ENCODE data around the gene ASIP.
"Not testable (repeated sequence)": the region's sequence is repeated elsewhere in the genome, so short reads cannot be mapped to it uniquely, and the experiment has no call there.

ASIP gene

DNA sequence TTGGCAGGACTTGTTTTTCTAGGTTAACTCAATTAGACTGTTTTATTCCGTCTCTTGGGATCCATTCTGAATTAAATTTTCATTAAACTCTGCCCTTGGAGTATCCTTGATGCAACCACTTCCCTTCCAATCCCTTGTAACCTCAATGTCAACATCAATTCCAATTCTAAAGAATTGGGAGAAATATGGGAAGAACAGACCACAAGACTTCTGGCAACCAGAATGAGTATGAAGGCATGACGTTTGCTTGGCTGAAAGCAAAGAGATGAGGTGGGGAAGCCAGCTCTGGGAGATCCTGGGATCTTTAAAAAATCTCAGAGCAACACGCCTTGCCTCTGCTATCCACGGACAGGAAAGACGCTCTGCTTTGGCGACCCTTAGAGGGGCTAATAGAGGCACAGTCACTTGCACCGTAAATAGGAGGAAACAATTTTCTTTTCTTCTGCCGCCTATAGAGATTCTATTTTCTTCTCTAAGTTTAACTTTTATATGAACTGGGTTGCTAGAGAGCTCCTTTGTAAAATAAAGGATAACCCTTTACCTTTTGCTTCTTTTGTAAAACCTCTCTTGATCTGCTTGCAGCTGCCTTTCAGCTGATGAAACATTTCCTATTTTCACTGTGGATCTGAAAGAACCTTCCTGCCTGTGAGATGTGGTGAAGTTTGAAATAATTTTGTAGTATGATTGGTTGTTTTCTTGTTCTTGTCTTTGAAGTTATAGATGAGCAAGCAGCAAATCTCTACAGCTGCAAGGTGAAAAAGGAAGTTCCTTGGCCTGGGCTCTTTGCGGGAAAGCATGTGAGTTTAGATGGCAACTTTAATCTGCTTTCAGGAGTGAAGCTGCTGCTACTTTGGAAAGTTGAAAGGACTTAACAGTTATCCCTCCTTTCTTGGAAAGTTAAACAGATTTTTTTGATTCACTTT, at the start of gene ASIP:
Gene ASIP (plus strand): TSS at position 731 of the 923 bp plus-strand sequence. CDS start 18,952 bp downstream, outside the sequence.
- DNase-seq = no peak

- DNase-seq = no peak
Measured at GRCh38 chr20:34193051-34193450, 48.2 kb upstream of the ASIP start.

DNA sequence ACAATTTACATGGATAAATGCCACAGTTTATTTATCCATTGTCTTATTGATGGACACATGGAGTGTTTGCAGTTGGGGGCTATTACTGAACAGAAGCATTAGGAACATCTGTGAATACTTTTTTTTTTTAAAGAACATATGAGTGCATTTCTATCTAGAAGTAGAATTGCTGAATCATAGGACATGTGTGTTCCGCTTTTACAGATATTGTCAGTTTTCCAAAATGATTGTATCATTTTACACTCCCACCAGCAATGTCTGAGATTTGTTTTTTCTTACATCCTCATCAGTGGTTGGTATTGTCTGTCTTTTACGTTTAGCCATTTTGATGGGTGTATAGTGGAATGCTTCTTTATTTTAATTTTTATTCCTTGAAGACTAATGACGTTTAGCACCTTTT, 42.0 kb upstream of the ASIP start:
- no peak for DNase-seq

DNA sequence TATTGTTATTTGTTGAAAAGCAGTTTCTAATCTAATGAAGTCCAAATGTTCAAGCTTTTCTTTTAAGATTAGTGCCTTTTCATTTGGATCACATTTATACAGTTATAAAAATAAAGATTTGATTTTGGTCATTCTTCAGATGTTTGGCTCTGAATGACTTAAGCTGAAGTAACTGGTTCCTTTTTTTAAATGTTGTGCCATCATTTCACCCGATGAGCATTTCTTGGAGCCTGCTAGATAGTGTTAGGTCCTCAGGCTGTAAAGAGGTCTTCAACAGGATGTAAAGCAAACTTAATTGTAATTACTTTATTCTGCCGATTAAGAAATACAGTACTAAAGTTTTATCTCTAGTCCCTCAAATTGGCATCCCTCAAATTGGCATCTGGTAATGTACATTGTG, 41.2 kb upstream of the ASIP start:
- no peak for DNase-seq

- no peak for DNase-seq
Measured at GRCh38 chr20:34201531-34201930, 39.7 kb upstream of the ASIP start.

DNA sequence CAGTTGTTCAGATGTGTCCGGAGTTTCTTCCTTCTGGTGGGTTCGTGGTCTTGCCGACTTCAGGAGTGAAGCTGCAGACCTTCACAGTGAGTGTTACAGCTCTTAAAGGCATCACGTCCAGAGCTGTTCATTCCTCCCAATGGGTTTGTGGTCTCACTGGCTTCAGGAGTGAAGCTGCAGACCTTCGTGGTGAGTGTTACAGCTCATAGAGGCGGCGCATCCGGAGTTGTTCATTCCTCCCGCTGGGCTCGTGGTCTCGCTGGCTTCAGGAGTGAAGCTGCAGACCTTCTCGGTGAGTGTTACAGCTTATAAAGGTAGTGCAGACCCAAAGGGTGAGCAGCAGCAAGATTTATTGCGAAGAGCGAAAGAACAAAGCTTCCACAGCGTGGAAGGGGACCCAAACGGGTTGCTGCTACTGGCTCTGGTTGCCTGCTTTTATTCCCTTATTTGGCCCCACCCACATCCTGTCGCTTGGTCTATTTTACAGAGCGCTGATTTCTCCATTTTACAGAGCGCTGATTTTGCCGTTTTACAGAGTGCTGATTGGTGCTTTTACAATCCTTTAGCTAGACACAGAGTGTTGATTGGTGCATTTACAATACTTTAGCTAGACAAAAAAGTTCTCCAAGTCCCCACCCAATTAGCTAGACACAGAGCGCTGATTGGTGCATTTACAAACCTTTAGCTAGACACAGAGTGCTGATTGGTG, 35.9 kb upstream of the ASIP start:
- DNase-seq = not testable (repeated sequence)

GRCh38 chr20:34209111-34209510, 32.1 kb upstream of the ASIP start:
- no peak for DNase-seq

GRCh38 chr20:34210271-34210670, 31.0 kb upstream of the ASIP start:
- DNase-seq = no peak

- DNase-seq = no peak
Measured at GRCh38 chr20:34211591-34211990, 29.6 kb upstream of the ASIP start.

DNA sequence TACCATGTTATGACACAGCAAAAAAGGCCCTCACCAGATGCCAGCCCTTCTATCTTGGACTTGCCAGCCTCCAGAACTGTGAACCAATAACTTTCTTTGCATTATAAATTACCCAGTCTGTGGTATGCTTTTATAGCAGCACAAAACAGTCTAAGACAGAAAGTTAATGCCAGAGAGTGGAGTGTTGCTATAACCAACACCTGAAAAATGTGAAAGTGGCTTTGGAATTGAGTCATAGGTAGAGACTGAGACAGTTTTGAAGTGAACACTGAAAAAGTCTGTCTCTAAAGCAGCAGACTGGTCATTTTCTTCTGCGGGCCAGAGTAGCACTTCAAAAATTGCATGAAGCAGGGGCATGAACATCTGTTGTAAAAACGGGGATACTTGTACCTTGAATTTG, 28.0 kb upstream of the ASIP start:
- no peak for DNase-seq

DNA sequence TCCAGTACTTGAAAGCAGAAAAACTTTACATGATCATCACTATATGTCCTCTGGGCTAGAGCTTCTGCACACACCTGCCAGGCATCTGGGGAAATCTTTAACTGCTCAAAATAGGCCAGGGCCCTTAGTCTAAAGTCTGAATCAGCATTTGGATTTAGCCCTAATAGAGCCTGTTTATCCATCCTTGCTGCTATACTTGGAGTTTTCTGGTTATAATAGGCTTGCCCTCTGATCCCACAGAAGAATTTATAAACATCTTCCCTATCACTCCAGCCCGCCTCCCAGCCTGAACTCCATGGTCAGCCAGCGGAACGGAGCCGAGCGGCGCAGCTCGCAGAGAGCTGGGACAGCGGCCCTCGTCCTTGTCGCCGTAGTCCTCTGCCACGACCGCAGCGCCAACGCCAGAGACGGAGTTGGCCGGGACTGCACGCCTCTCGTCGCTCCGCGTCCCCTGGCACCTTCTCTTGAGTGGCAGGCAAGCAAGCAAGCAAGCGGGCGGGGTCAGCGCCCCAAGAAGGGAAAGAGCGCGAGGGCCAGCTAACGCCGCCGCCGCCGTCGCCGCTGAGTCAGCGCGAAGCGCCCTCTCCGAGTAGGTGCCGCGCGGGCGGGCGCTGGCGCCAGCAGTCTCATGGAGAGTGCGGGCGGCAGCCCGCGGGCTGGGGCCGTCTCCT, 25.4 kb upstream of the ASIP start:
- peak; percentile 30 for DNase-seq

GRCh38 chr20:34216382-34216742, 24.9 kb upstream of the ASIP start:
- no peak for DNase-seq

GRCh38 chr20:34220561-34220960, 20.7 kb upstream of the ASIP start:
- DNase-seq = no peak

GRCh38 chr20:34222208-34222607, 19.0 kb upstream of the ASIP start:
- DNase-seq = no peak

- not testable (repeated sequence) for DNase-seq
Measured at GRCh38 chr20:34224251-34224650, 17.0 kb upstream of the ASIP start.

DNA sequence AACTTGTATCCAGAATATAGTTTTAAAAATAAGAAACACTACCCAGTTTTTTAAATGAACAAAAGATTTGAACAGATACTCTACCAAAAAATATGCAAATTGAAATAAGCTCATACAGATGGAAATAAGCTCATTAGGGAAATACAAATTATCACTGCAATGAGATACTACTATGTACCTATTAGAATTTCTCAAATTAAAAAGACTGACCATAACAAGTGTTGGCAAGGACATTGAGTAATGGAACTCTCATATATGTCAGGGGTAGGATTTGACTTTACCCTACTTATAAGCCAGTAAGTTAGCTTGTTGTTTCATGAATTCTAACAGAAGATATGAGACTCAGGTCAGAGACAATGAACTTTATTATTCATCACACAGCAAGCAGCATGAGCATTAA, 9.6 kb upstream of the ASIP start:
- no peak for DNase-seq

- no peak for DNase-seq
Measured at GRCh38 chr20:34232494-34233087, 8.6 kb upstream of the ASIP start.

GRCh38 chr20:34233687-34234086, 7.5 kb upstream of the ASIP start:
- no peak for DNase-seq

DNA sequence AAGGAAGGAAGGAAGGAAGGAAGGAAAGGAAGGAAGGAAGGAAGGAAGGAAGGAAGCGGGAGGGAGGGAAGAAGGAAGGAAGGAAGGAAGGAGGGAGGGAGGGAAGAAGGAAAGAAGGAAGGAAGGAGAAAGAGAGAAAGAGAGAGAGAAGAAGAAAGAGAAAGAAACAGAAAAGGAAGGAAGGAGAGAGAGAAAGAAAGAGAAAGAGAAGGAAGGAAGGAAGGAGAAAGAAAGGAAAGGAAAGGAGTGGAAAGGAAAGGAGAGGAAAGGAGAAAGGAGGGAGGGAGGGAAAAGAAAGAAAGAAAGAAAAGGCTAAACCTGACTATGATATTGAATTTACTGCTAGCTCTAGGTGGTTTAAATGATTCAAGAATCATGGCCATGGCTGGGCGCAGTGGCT, 5.3 kb upstream of the ASIP start:
- no peak for DNase-seq

GRCh38 chr20:34237942-34238341, 3.3 kb upstream of the ASIP start:
- no peak for DNase-seq

DNA sequence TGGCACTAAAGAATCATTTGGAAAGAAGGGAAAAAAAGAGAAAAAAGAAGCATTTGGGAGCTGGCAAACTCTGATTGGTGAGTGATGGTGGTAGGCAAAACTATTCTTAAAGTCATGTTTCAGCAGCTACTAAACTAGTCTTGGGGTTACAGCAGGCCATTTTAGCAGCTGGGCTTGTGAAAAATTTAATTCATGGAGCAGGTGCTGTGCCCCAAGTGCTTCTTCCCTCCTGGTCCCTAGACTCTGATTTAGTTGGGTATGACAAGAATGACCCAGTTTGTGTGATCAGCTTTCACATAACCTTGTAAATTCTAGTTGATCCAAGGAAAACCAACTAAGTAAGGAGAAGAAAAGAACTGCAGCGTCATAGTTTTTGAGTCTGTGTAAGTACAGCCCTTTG, 1.1 kb upstream of the ASIP start:
- DNase-seq = no peak

DNA sequence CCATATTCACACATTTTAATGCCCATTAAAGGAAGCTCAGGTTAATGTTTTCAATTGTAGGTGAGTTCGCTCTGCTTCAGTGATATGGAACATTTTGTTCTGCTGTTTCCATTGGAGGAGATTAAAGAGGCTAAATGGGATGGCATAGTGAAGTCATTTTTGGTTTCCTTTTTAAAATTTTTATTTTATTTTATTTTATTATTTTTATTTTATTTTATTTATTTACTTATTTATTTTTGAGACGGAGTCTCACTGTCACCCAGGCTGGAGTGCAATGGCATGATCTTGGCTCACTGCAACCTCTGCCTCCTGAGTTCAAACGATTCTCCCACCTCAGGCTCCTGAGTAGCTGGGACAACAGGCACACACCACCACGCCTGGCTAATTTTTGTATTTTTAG, 792 bp downstream of the ASIP start:
- DNase-seq = not testable (repeated sequence)

GRCh38 chr20:34242879-34243278, 1.7 kb downstream of the ASIP start:
- no peak for DNase-seq
